Measurements from ENCODE around the gene USP25. TPM values are rescaled to one million over a fixed set of nuclear protein-coding genes. Genes with fewer than 3 reads are reported as not detected.

USP25 gene
- total RNA-seq, 1 experiment from 2014 or later, result 16.4 TPM

DNA sequence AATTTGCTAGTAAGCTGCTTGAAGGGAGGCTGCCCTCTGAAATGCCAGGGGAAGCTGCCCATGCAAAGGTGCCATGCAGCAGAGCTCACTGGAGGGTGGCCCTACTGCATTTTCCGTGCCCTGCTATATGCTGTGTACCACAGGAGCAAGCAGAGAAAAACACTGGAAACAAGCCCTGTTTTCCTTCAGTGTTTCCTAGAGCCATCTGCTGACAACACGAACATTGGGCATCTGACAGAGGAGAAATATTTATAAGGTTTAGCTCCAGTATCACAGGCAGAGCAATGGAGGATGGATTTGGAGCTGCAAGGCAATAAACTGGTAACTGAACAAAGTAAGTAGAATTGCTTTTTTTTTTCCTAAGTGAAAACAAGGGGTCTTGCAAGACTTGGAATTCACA lies 198.4 kb downstream of the USP25 start:
- DNase-seq, result no peak
- no peaks in the 10 kb centered on the region; the same call in 1 of the 2 replicates for H3K9me3 ChIP-seq
- H3K27me3 ChIP-seq, result no peaks in the 10 kb centered on the region
- H3K36me3 ChIP-seq, result no peaks in the 10 kb centered on the region
- no peak overlapping the region for H3K4me3 ChIP-seq

DNA sequence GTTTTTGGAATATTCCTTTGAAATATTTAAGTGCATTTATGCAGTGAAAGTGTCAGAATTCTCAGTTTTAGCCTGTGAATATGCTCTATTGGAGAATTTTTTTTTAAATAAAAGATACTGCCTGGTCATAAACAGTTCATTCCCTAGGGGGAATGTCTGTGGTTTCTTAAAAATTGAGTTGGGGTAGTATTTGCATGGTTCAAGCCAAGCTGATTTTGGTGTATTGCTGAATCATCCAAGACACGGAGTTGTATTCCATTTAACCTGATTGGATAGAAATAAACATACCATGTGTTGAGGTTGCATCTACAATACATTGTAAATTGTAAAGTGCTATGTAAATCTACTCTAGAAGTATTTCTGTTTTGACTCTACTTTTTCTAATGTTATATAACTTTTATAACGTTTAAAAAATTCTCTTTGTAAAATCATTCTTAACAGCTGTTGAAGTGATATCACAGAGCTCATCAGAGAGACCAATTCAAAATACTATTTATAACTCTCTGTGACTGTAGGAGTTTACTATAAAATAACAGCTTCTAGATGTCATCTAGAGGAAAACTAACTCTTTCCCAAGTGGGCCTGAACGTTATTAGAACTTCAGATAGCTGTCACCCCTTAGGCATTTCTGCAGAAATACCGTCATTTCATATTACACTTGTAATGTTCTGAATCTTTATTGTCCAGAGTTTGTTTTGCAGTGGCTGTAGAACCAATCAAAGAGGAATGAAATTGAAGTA lies 199.1 kb downstream of the USP25 start:
- Histone ChIP-seq H3K27me3 (no peaks in the 10 kb centered on the region), H3K36me3 (no peaks in the 10 kb centered on the region), H3K4me3 (no peak overlapping the region), H3K9me3 (no peaks in the 10 kb centered on the region; the same call in 1 of the 2 replicates)
- DNase-seq, result no peak

DNA sequence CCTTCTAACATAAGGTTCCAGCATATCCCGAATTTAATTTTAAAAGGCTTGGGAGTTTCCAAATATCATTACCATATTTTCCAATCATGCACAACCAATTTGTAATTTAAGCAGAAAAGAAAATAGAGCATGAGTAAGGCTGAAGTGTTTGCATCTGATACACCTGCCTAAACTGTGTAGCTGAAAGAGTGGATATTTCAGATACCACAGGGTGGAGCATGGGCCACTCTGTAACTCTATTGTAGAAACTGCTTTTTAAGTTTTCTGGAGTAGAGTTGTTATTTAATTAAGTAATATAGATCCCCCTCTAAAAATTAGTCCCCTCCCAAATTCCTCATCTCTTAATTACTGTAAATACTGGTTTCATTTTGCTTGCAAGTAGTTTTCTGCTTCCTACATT lies 199.8 kb downstream of the USP25 start:
- DNase-seq, result no peak
- H3K36me3 ChIP-seq, result no peaks in the 10 kb centered on the region
- H3K4me3 ChIP-seq, result no peak overlapping the region
- H3K27me3 ChIP-seq, result no peaks in the 10 kb centered on the region
- H3K9me3 ChIP-seq, result no peaks in the 10 kb centered on the region; the same call in 1 of the 2 replicates
